Left ventricle myocardium inferior (tissue), 1 donor: ENCODE measurements around the gene SPRY4. TPM values are rescaled to one million over a fixed set of nuclear protein-coding genes. Genes with fewer than 3 reads are reported as not detected.
A peak's percentile ranks its signal among the peaks of the same experiment; 100 is the strongest.

Source experiments
- DNase-seq: peaks from one replicate; pipeline ENCODE4 v3.0.0-alpha.2; 2020
- H3K27ac ChIP-seq: fragments of 200-600 bp; replicated peaks from 2 replicates; pipeline ENCODE4 v1.8.0; 2021
- H3K27me3 ChIP-seq: fragments of 200-600 bp; 2 replicates; pipeline ENCODE4 v1.8.0; 2021; ENCODE audit warnings: low read depth
- H3K36me3 ChIP-seq: fragments of 200-600 bp; 2 replicates; pipeline ENCODE4 v1.8.0; 2021
- H3K4me1 ChIP-seq: fragments of 200-600 bp; 2 replicates; pipeline ENCODE4 v1.8.0; 2021
- H3K4me3 ChIP-seq: fragments of 200-600 bp; 2 replicates; pipeline ENCODE4 v1.8.0; 2021; ENCODE audit warnings: mild to moderate bottlenecking, moderate library complexity
- H3K9me3 ChIP-seq: fragments of 200-600 bp; replicated peaks from 2 replicates; pipeline ENCODE4 v1.8.0; 2021
- intact Hi-C: fragments of 100-400 bp; cut with micrococcal nuclease; formaldehyde crosslinking; loops from one replicate; pipeline ENCODE4 v1.11.0; 2022
- total RNA-seq: library from RNA; stranded (reverse); fragmentation: NEBNext Ultra II Directional; extraction: Animal tissue kit (Norgen Biotek cat#: 25700); gene quantifications from one replicate; pipeline ENCODE4 v1.2.1, GENCODE V29; 2021
- TF ChIP-seq, protein P1 (sequence below): fragments of 200-600 bp; IDR thresholded peaks from 2 replicates; pipeline ENCODE4 v1.8.0; 2021; ENCODE audit warnings: antibody characterized with exemption, mild to moderate bottlenecking, borderline replicate concordance
- donor health status: DM: no; HTN: yes; CAD: no; lungs with severe emphysema.

Gene SPRY4
- total RNA-seq, 1 donor from 2014 or later = 10.2 TPM

DNA sequence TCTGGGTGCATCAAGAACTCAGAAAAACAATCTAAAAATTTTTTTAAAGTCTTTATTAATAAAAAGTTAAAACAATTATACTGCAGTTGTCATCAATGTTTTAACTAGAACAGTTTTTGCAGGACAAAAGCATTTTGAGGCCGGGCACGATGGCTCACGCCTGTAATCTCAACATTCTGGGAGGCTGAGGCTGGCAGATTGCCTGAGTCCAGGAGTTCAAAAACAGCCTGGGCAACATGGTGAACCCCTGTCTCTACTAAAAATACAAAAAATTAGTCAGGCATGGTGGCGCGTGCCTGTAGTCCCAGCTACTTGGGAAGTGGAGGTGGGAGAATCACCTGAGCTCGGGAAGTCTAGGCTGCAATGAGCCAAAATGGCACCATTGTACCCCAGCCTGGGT lies 5.2 kb upstream of the SPRY4 start:
- TF ChIP-seq, protein P1, sequence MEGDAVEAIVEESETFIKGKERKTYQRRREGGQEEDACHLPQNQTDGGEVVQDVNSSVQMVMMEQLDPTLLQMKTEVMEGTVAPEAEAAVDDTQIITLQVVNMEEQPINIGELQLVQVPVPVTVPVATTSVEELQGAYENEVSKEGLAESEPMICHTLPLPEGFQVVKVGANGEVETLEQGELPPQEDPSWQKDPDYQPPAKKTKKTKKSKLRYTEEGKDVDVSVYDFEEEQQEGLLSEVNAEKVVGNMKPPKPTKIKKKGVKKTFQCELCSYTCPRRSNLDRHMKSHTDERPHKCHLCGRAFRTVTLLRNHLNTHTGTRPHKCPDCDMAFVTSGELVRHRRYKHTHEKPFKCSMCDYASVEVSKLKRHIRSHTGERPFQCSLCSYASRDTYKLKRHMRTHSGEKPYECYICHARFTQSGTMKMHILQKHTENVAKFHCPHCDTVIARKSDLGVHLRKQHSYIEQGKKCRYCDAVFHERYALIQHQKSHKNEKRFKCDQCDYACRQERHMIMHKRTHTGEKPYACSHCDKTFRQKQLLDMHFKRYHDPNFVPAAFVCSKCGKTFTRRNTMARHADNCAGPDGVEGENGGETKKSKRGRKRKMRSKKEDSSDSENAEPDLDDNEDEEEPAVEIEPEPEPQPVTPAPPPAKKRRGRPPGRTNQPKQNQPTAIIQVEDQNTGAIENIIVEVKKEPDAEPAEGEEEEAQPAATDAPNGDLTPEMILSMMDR = no peak
- Histone ChIP-seq H3K27me3 (peaks cover 6% of the 10 kb centered on the region), H3K4me3 (no peak overlapping the region), H3K9me3 (no peaks in the 10 kb centered on the region), H3K4me1 (peaks cover 30% of the 10 kb centered on the region), H3K36me3 (no peaks in the 10 kb centered on the region), H3K27ac (no peak overlapping the region)
- DNase-seq = no peak
- intact Hi-C loops = no loop called here

DNA sequence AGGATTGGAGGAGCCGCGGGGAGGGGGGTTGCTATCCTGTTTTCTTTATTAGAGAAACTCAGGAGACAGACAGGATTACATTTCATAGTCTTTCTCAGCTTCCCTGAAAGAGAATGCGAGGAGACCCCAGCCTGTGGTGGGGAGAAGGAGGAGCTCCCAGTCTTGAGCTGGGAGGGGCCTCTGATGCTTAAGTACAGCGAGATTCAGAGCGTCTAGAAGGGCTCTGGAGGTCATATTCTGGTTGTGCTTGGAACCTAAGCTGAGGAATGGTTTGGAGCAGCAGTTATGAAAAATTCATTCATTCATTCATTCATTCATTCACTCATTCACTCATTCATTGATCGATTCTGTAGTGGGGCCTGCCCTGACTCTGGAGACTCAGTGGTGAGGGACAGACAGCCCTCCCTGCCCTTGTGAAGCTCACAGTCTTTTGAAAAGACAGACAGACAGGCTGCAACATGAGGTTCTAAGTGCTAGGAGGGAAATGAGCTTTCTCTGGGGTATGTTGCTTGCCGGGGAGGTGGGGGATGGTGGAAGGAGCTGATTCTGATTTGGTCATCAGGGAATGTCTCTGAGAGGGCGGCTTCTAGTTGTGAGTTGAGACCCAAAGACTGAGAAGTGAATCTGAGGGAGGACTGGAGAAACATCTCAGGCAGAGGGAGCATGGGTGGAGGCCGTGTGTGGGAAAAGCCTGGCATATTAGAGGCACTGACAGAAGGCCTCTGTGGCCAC lies 2.5 kb upstream of the SPRY4 start:
- H3K27me3 ChIP-seq = peaks cover 21% of the 10 kb centered on the region
- no peak for DNase-seq
- intact Hi-C loops = no loop called here
- H3K36me3 ChIP-seq = no peaks in the 10 kb centered on the region
- peak overlapping the region; percentile 98 for H3K27ac ChIP-seq
- no peaks in the 10 kb centered on the region for H3K9me3 ChIP-seq
- TF ChIP-seq, protein P1 = no peak
- no peak overlapping the region for H3K4me3 ChIP-seq
- peaks cover 48% of the 10 kb centered on the region for H3K4me1 ChIP-seq

DNA sequence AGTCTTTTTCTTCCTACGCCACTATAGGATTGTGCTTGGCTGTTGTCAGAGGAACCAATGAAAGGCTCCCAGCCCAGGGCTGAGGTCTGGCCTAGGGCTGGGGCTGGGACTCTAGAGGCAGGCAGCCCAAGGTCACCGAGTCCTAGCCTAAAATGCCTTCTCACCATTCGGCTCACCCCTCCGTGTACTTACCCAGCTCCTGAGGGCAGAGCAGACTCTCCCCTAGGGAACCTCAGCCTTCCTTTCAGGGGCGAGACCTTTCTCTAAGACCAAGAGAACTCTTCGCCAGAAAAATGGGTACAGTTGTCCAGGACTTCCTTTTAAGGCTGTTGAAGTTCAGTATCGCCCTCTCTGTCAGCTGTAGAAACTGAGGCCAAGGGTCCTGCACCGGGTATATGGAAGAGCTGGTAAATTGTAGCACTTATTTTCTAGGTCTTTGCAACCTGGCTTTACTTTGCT lies 1.7 kb upstream of the SPRY4 start:
- no peak for DNase-seq
- no peaks in the 10 kb centered on the region for H3K36me3 ChIP-seq
- peaks cover 56% of the 10 kb centered on the region for H3K4me1 ChIP-seq
- no peaks in the 10 kb centered on the region for H3K9me3 ChIP-seq
- TF ChIP-seq, protein P1 = no peak
- intact Hi-C loops = no loop called here
- H3K27me3 ChIP-seq = peaks cover 21% of the 10 kb centered on the region
- peak overlapping the region; percentile 96 for H3K4me3 ChIP-seq
- H3K27ac ChIP-seq = peak overlapping the region; percentile 98

DNA sequence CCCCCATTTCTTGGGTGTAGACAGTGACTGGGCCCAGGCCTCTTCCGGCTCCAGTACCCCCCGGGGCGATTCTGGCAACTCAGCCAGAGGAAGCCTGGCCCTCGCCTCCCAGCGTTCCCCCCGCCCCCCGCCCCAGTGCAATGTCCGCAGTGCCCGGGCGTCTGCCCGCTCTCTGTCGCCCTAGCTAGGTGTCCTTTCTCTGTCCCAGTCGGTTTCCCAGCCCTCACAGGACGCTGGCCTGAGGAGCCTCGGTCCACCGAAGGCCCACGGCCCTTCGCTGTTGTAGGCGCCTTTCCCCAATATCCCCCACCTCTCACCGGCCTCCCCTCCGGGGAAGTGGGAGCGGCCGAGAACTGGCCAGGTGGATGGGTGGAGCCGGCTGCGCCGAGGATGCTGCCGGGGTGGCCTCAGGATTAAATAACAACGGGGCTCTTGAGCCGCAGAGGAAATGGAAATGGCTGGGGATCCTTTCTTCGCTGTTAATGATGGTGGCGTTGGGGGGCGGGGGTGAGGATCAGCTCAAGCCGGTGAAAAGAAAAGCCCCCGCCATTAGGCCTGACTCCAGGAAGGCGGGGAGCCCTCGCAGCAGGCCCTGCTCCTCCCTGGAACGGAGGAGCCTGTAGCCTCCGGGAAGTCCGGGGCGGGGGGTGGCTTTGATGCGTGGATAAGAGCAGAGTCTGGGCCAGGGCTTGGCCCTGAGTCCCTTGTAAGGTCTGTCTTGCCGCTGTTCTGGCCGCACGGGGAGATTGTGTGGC lies 1.1 kb upstream of the SPRY4 start:
- TF ChIP-seq, protein P1 = no peak
- peaks cover 62% of the 10 kb centered on the region for H3K4me1 ChIP-seq
- peak overlapping the region; percentile 98 for H3K27ac ChIP-seq
- H3K27me3 ChIP-seq = peaks cover 21% of the 10 kb centered on the region
- no peaks in the 10 kb centered on the region for H3K9me3 ChIP-seq
- intact Hi-C loops = no loop called here
- H3K4me3 ChIP-seq = peak overlapping the region; percentile 96
- DNase-seq = peak; percentile 72
- no peaks in the 10 kb centered on the region for H3K36me3 ChIP-seq

DNA sequence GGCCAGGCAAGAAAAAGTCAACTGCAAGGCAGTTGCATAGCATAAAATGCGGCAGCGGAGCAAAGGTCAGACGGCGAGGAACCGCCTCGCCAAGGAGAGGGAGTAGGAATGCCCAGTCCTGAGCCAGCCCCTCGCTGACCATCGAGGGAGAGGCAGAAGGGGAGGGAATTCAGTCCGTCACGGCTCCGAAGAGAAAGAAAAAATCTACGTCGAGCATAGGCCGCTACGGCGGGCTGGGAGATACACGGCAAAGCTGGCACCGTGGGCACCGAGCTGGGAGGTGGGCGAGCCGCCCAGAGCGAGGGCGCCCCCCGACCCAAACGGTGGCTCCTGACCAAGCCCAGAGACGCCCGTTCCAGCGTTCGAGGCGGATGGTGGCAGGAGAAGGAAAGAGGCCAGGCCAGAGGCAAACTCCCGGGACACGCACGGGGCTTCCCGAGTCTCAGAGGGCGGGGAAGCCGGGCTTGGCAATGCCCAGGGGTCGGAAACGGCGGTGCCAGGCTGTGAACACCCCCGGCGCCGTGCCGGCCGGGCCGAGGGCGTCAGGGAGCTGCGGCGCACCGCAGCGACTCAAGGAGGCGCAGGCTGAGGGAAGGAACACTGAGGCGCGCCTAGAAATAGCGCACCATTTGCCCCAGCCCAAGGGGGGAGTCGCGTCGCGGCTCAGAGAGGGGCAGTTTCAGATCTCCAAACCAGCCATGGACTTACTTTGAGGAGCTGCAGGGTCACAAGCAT lies 518 bp downstream of the SPRY4 start:
- Histone ChIP-seq H3K4me1 (peaks cover 76% of the 10 kb centered on the region), H3K36me3 (no peaks in the 10 kb centered on the region), H3K9me3 (no peaks in the 10 kb centered on the region), H3K4me3 (peak overlapping the region; percentile 96), H3K27ac (peak overlapping the region; percentile 98), H3K27me3 (peaks cover 21% of the 10 kb centered on the region)
- TF ChIP-seq, protein P1 = peak; percentile 31
- peak; percentile 29 for DNase-seq
- intact Hi-C loops = no loop called here
